Stomach smooth muscle (tissue), 2 donors: ENCODE data around the gene MTHFR.

ENCODE experiments used
- H3K27ac ChIP-seq: one replicate; pipeline ENCODE4 v1.7.0; 2013; ENCODE audit warnings: mild to moderate bottlenecking, low read length, inconsistent platforms
- H3K27me3 ChIP-seq, 2 donors: one replicate each; pipeline ENCODE4 v1.7.0; 2013; ENCODE audit warnings: low read length in 2 of 2; ENCODE audit not compliant: insufficient read depth in 2 of 2, control insufficient read depth in 1 of 2
- H3K36me3 ChIP-seq, 2 donors: one replicate each; pipeline ENCODE4 v1.7.0; 2013; ENCODE audit warnings: low read length in 2 of 2; ENCODE audit not compliant: control insufficient read depth in 2 of 2, insufficient read depth in 2 of 2
- H3K4me1 ChIP-seq: one replicate; pipeline ENCODE4 v1.7.0; 2013; ENCODE audit warnings: low read length; ENCODE audit not compliant: control insufficient read depth, insufficient read depth
- H3K4me3 ChIP-seq, 2 donors: one replicate each; pipeline ENCODE4 v1.7.0; 2013; ENCODE audit warnings: low read length in 2 of 2
- H3K9ac ChIP-seq, 2 donors: one replicate each; pipeline ENCODE4 v1.7.0; 2013; ENCODE audit warnings: low read length in 2 of 2, mild to moderate bottlenecking in 1 of 2
- H3K9me3 ChIP-seq, 2 donors: one replicate each; pipeline ENCODE4 v1.7.0; 2013; ENCODE audit warnings: low read length in 2 of 2; ENCODE audit not compliant: control insufficient read depth in 2 of 2
- donor health status: healthy.
- donor health status: Pancreatic carcinoma.

Gene MTHFR

DNA sequence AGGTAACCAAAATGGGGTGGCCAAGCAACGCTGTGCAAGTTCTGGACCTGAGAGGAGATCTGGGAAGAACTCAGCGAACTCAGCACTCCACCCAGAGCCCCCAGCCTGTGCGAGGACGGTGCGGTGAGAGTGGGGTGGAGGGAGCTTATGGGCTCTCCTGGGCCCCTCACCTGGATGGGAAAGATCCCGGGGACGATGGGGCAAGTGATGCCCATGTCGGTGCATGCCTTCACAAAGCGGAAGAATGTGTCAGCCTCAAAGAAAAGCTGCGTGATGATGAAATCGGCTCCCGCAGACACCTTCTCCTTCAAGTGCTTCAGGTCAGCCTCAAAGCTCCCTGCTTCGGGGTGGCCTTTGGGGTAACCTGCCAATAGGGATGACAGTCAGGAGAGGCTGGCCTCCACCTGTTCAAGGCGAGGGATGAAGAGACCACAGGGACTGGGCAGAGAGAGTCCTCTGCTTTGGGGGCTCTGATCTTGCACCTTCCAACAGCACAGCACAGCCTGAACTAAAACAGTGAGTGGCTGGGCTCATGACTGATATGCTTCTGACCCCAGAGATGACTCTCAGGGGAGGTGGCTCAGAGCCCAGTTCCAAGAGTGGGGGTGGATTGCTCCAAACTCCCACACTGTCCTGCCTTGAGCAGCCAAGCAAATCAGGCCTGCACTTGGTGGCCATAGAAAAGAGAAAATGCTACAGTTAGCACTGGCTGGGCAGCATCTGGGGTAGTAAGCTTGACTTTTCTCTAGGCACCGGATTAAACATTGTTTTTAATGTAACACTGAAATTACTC is 9.5 kb downstream of the MTHFR start:
- Histone ChIP-seq H3K4me1 (peaks cover 7% of the 10 kb centered on the region), H3K27me3 (no peaks in the 10 kb centered on the region), H3K27ac (peak overlapping the region; percentile 24), H3K9me3 (no peaks in the 10 kb centered on the region), H3K4me3 (no peak overlapping the region), H3K9ac (no peak overlapping the region), H3K36me3 (peaks cover 51 to 60% of the 10 kb centered on the region in 2 donors)

DNA sequence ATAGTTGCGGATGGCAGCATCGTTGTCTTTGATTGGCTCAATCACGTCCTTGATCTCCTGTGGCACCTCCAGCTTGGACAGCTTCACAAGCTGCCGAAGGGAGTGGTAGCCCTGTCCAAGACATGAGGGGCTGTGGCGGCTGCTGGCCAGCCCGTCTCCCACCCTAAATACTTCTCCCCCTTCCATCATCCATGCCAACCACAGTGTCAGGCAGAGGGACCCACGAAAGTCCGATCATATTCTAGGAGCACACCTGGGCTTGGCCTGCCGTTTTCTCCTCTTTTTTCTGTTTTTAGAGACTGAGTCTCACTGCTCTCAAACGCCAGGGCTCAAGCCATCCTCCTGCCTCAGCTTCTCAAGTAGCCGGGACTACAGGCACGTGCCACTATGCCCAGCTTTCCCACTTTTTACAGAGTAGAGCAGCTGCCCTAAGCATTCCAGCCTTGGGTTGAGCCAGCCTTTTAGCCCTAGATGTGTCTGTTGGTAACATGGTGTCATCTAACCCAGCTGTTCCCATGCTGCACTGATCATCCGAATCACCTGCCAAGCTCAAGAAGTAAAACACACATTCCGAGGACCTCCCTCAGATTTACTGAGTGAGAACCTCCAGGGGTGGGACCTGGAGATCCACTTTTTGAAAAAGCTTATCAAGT is 10.4 kb downstream of the MTHFR start:
- Histone ChIP-seq H3K36me3 (peaks cover 49 to 53% of the 10 kb centered on the region in 2 donors), H3K9me3 (no peaks in the 10 kb centered on the region), H3K4me3 (no peak overlapping the region), H3K9ac (no peak overlapping the region), H3K27me3 (no peaks in the 10 kb centered on the region), H3K27ac (no peak overlapping the region), H3K4me1 (peaks cover 14% of the 10 kb centered on the region)

DNA sequence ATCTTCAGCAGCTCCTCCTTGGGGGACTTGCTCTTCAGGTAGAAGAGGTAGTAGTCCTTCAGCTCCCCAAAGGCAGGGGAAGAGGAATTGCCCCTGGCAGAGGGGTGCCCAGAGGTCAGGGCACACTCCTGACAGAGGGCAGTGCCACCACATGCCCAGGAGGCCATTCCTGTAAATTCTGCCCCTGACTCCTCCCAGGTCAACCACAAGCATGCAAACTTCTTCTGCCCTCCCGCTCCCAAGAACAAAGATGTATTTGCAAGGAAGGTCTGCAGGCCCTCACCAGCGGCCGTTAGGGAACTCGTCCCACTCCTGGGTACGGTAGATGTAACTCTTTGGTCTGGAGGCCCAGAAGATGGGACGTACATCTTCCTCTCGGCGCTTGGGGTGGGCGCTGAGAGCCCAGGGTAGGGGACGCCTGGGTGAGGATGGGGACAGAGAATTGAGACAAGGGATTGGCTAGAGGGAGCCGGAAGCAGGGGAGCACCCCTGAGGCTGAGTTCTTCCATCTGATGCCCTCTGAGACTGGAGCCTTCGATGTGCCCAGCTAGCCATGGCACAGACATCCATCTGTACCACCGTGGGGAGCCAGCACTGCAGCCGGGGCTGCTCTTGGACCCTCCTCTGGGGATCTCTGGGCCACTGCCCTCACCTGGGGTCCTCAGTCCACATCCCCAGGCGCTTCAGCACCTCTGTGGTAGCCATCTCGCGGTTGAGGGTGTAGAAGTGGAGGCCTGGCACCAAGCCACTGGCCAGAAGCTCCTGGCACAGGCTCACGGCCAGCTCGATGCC is 11.1 kb downstream of the MTHFR start:
- Histone ChIP-seq H3K27me3 (no peaks in the 10 kb centered on the region), H3K9me3 (no peaks in the 10 kb centered on the region), H3K36me3 (peaks cover 48 to 56% of the 10 kb centered on the region in 2 donors), H3K9ac (no peak overlapping the region), H3K27ac (no peak overlapping the region), H3K4me1 (peaks cover 20% of the 10 kb centered on the region), H3K4me3 (no peak overlapping the region)

DNA sequence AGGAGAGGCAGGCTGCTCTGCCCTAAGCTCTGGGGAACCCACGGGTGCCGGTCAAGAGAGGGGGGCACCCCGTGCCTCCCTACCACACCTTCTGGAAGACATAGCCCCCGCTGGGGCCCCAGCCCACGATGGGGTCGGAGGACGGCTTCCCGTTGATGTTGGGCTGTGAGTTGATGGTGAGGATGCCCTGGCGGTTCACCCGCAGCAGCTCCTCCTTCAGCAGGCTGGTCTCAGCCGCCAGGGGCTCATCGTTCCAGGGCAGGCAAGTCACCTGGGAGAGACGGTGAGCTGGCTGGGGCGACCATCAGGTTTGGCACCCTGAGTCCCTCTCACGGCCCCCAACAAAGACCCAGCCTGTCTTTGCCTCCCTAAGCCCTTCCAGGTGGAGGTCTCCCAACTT is 11.9 kb downstream of the MTHFR start:
- H3K4me1 ChIP-seq: peaks cover 27% of the 10 kb centered on the region

DNA sequence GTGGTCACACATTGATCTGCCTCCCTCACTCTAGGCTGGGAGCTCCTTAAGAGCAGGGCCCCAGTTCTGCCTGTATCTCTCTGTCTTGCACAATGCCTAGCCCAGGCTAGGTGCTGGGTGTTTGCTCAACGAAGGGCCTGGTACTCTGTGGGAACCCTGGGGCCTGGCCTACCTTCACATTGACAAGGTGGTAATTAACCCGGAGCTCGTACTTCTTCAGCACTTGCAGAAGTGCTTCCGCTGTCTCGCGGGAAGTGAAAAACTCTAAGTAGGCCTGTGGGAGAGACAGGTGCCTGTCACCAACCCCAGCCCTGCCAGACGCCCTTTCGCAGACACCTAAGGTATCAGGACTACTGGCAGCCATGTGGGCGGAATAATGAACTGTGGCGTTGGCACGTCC is 13.7 kb downstream of the MTHFR start:
- Histone ChIP-seq H3K27me3 (no peaks in the 10 kb centered on the region), H3K4me1 (peaks cover 43% of the 10 kb centered on the region), H3K4me3 (no peak overlapping the region), H3K9ac (peak overlapping the region in 1 of 2 donors; percentile 39), H3K27ac (peak overlapping the region; percentile 91), H3K36me3 (peaks cover 45% of the 10 kb centered on the region in 2 donors), H3K9me3 (no peaks in the 10 kb centered on the region)

More for the DNA sequence above, 11.9 kb downstream of the MTHFR start:
- no peaks in the 10 kb centered on the region for H3K9me3 ChIP-seq
- H3K9ac ChIP-seq: no peak overlapping the region
- no peaks in the 10 kb centered on the region for H3K27me3 ChIP-seq
- H3K36me3 ChIP-seq: peaks cover 48 to 52% of the 10 kb centered on the region in 2 donors
- no peak overlapping the region for H3K4me3 ChIP-seq
- no peak overlapping the region for H3K27ac ChIP-seq

DNA sequence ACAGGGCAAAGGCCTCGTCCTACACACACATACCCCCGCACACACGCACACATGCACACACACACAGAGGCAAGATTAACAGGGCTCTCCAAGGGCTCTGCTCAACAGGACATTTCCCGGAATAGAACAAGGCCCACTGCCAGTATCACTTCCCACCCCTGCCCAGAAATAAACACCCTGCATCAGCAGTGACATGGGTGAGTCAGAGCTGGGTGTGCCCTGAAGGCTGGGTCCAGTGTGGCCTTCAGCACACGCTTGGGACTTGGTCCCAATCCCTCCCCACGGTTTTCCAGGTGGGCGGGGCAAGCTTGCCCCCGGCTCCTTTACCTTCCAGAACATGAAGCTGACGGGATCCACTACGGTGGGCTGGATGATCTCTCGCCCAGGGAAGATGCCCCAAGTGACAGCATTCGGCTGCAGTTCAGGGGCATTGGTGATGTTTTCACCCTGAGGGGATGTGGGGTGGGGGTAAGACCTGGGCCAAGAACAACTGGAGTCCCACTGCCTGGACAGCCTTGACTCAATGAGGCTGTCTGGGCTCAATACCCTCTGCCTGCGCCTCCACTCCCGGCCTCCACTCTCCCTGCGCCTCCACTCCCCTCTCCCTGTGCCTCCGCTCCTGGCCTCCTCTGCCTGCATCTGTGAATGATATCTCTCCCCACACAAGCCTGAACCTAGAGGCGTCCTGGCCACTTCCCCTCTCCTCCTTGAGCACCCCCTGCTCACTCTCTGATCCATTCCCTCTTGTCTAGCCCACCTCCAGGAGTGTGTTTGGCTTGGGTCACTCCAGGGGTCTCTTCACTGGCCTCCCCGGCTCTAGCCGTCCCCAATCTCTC is 14.7 kb downstream of the MTHFR start:
- peaks cover 49% of the 10 kb centered on the region for H3K4me1 ChIP-seq
- peak overlapping the region; percentile 42 to 44 for H3K9ac ChIP-seq

DNA sequence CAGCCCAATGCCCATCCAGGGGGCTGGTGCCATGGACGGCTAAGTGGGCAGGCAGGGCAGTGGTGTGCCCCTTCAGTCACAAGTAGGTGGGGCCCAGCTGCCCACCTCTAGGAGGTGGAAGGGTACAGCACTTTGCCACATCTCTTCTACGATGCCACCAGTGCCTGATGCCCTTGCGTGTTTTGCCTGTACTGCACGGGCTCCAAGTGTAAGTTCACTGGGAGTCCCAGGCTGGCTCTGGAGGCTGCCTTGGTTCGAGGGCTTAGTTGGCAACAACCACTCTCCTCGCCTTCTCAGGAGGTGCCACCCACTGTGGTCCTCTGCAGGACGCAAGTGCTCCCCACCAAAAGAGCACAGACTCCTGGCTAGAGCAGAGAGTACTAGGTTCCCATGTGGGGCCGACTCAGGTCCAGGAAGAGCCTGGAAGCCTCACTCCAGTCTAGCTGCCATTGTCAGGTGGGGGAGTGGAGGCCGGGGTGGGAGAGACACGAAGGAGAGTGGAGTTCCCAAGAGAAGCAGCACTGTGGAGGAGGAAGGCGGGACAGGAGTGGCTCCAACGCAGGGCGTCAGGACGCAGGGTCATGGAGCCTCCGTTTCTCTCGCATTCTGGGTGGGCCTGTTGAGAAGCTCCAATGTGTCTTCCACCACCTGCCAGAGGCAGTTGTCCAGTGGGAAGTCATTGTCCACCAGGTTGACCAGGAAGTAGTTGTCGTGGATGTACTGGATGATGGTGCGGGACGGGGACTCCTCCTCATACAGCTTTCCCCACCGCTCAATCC is 15.5 kb downstream of the MTHFR start:
- peak overlapping the region; percentile 13 to 44 for H3K9ac ChIP-seq

More for the DNA sequence above, 14.7 kb downstream of the MTHFR start:
- no peaks in the 10 kb centered on the region for H3K9me3 ChIP-seq
- H3K4me3 ChIP-seq: peak overlapping the region in 1 of 2 donors; percentile 58
- no peaks in the 10 kb centered on the region for H3K27me3 ChIP-seq
- peaks cover 40 to 41% of the 10 kb centered on the region in 2 donors for H3K36me3 ChIP-seq
- H3K27ac ChIP-seq: peak overlapping the region; percentile 91

DNA sequence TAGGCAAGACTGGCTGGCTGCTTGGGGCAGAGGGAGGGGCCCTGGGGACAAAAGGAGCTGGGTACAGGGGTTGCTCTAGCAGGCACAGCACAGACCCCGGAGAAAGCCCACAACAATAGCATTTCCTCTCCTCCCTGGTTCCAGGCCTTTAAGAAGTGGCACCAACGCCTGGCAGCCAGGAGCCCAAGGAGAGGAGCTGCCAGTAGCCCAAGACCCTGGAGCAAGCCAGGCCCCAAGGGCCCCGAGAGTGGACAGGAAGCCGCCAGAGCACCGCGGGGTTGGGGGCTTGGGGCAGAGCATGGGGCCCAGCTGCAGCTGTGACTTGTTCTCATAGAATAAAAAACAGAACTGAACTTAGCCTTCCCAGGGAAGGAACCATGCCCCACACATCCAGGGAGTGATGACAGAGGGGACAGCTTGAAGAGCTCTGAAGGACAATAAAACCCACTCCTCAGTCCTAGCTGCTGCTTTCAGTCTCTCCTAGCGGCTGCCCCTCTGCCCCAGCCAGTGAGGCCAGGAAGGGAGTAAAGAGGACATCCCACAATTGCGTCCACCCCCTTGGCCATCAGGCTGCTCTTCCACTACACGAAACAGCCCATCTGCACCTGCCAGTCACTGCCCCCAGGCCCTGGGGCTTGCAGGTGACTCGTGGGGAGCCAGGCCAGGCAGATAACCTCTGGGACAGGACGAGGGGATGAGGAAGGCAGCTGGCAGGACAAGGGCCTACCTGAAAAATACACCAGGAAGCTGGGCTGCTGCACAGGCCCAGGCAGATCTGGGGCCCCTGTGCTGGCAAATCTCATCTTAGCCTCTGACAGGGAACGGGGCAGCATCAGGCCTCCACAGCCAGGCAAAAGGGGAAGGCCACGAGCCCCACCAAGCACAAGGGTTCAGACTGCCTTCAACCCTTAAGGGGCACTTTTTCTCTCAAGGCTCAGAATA is 16.4 kb downstream of the MTHFR start:
- H3K4me1 ChIP-seq: peaks cover 61% of the 10 kb centered on the region
- H3K36me3 ChIP-seq: peaks cover 24% of the 10 kb centered on the region in 2 donors
- peak overlapping the region; percentile 91 for H3K27ac ChIP-seq
- no peaks in the 10 kb centered on the region for H3K9me3 ChIP-seq
- peaks cover 2 to 7% of the 10 kb centered on the region in 2 donors for H3K27me3 ChIP-seq
- no peak overlapping the region for H3K9ac ChIP-seq
- no peak overlapping the region for H3K4me3 ChIP-seq

More for the DNA sequence above, 15.5 kb downstream of the MTHFR start:
- no peaks in the 10 kb centered on the region for H3K9me3 ChIP-seq
- H3K36me3 ChIP-seq: peaks cover 33% of the 10 kb centered on the region in 2 donors
- H3K27ac ChIP-seq: peak overlapping the region; percentile 91
- H3K27me3 ChIP-seq: peaks cover 1 to 2% of the 10 kb centered on the region in 2 donors
- peak overlapping the region; percentile 26 to 58 for H3K4me3 ChIP-seq
- peaks cover 53% of the 10 kb centered on the region for H3K4me1 ChIP-seq

DNA sequence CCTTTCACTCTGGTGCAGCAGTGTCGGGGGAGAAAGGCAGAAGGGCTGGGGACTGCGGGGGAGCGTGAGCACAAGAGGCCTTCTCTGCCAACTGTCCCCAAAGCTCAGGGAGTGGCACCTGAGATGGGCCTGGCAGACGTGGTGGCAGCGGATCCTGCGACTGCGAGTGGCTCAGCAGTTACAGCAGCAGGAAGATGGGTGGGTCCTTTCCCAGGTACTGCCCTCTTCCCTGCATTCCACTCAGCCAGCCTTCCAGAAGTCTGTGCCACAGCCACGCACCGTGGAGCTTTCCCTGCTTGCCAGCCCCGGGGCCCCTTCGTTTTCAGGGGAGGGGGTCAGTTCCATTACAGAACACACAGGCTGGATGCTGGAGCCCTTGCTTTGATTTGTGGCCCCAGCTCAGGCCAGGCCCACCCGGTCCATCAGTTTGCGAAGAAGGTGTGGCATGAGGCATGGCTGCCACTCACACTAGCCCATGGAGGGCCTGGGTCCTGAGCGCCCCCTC is 17.2 kb downstream of the MTHFR start:
- Histone ChIP-seq H3K9me3 (no peaks in the 10 kb centered on the region), H3K4me3 (no peak overlapping the region), H3K36me3 (peaks cover 16 to 17% of the 10 kb centered on the region in 2 donors), H3K27me3 (peaks cover 2 to 7% of the 10 kb centered on the region in 2 donors), H3K27ac (peak overlapping the region; percentile 91), H3K9ac (no peak overlapping the region), H3K4me1 (peaks cover 61% of the 10 kb centered on the region)
